Purkinje cell (primary cell): ENCODE results near the gene CFL1. TPM values are rescaled to one million over a fixed set of nuclear protein-coding genes. Genes with fewer than 3 reads are reported as not detected.

ENCODE experiments used
- polyA plus RNA-seq: library from polyadenylated mRNA; unstranded; fragments of >200 nt; fragmentation: Nextera tagmentation; gene quantifications from 2 replicates; pipeline ENCODE4 v1.2.1, GENCODE V29; 2014

The CFL1 gene
- 185 and 274 TPM in 2 replicates for polyA plus RNA-seq

GRCh38 chr11:65857853-65858680 is at the start of gene CFL1:
Gene CFL1 (minus strand): TSS chr11:65858180. CDS start chr11:65858099, 81 bp downstream.

DNA sequence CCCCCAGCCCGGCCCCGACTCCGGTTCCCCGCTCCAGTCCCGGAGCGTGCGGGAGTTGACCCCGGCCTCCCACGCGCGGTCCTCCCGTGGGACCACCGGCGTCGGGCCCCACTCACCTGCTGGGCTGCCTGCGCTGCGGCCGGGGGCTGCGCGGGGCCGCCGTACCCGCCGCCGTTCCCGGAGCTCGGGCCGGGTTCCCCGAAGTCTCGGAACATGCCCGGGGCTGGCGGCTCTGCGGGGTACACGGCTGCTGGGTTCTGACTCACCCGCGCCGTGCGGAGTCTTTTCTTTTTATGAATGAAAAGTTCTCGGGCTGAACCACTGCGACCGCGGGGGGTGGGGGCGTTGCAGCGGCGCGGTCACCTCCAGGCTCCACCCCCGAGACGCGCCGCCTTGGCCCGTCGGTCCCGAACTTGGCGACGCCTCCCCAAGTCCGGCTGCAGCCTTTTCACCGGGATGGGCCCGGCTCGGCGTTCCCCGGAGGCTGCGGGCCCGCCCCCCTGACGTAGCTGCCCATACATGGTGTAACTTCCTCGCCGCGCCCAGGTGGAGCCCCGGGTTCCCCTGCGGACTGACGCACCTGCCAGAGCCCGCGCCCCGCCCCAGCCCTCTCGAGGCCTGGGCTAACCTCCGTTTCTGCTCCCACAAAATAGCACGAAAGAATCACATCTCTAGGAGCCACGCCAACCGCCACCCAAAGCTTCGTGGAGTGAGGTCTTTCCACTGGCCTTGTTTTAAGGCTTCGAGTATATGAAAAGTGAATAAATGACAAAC is 42.3 kb upstream of the CFL1 start, which contains the start of gene FOSL1:
TSS of gene FOSL1 (minus strand) at position 264 of the 774 bp plus-strand sequence. CDS start at position 215, 49 bp downstream.

GRCh38 chr11:65890324-65891218 is 32.6 kb upstream of the CFL1 start, which contains the start of gene CCDC85B:
Gene CCDC85B (plus strand): TSS chr11:65890673. CDS start chr11:65890784, 111 bp downstream.

DNA sequence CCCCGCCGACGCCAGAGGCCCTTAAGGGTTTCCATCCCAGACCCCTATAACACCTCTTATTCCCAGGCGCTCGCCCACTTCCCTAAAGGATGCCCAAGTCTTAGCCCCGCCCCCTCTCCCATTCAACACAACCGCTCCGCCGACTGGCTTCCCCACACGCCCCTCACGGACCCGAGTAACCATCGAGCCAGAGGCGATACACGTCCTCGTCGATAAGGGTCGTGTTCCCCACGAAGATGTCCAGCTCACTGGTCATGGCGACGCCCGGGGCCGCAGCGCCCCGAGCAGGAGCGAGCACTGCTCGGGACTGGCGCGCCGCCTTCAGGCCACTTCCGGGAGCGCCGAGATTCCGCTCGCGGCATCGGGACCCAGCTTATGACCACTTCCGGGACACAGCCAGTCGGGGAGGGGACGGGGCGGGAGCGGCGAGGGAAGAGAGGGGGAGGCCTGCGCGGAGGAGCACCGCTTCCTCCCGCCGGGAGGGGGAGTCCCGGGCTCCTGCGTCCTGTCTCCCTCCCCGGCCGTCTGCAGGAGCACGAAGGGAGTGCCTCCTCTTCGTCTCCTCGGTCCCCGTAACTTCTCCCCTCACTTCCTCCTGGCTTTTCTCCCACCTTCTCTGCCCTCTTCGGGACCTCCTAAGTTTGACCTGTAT is 30.3 kb upstream of the CFL1 start, which contains the start of gene FIBP:
TSS of gene FIBP (minus strand) at position 309 of the 652 bp plus-strand sequence. CDS start at position 256, 53 bp downstream.

GRCh38 chr11:65879617-65880016 is 21.6 kb upstream of the CFL1 start, which contains the start of gene CTSW:
Gene CTSW (plus strand): TSS chr11:65879837. CDS start chr11:65879855, 18 bp downstream.

GRCh38 chr11:65872586-65873317 is 14.8 kb upstream of the CFL1 start, which contains the start of gene EFEMP2:
Gene EFEMP2 (minus strand): TSS chr11:65872800. CDS start chr11:65872354, 446 bp downstream.

DNA sequence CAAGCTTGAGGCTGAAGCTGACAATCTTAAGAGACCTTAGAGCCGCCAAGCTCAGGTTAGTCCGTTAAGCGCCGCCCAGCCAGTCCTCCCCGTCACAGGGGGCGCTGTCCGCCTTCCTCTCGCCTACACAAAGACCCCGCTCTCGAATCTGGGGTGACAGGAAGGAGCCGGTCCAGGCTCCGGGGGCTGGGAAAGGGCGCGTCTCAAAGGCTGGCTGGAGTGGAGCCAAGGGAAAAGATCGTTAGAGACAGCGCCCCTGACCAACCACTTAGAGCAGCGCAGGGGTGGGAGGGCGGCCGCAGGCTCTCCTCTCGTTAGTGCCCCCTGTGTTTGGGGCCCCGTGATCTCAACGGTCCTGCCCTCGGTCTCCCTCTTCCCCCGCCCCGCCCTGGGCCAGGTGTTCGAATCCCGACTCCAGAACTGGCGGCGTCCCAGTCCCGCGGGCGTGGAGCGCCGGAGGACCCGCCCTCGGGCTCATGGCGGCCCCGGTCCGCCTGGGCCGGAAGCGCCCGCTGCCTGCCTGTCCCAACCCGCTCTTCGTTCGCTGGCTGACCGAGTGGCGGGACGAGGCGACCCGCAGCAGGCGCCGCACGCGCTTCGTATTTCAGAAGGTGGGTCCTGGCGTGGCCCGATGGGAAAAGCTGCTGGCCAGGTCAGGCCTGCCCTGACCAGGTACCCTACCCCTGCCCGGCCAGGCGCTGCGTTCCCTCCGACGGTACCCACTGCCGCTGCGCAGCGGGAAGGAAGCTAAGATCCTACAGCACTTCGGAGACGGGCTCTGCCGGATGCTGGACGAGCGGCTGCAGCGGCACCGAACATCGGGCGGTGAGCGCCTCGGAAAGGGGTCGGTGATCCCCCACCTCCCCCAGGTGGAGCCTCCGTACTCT is 2.5 kb upstream of the CFL1 start, which contains the start of gene MUS81:
TSS of gene MUS81 (plus strand) at position 156 of the 887 bp plus-strand sequence. CDS start at position 477, 321 bp downstream.

GRCh38 chr11:65833297-65834030 is 24.5 kb downstream of the CFL1 start, which contains the start of gene SNX32:
Gene SNX32 (plus strand): TSS chr11:65833963. CDS start chr11:65834066, 103 bp downstream.

Other genes with a start within 250 kb of the CFL1 start
- gene MAP3K11, start 244.0 kb downstream of the CFL1 start, polyA plus RNA-seq: 0.78 and 1.7 TPM in 2 replicates
- 0.74 and 1.5 TPM in 2 replicates for gene PCNX3, start 242.4 kb downstream of the CFL1 start, polyA plus RNA-seq
- not detected in 2 replicates for gene SIPA1, start 220.1 kb downstream of the CFL1 start, polyA plus RNA-seq
- gene RELA, start 195.3 kb downstream of the CFL1 start, polyA plus RNA-seq: 2.3 and 3.0 TPM in 2 replicates
- gene KAT5, start 145.9 kb downstream of the CFL1 start, polyA plus RNA-seq: 2.4 and 7.8 TPM in 2 replicates
- gene RNASEH2C, start 137.4 kb downstream of the CFL1 start, polyA plus RNA-seq: 6.6 and 13.0 TPM in 2 replicates
- 0.08 and 0.35 TPM in 2 replicates for gene AP5B1, start 77.2 kb downstream of the CFL1 start, polyA plus RNA-seq
- gene OVOL1, start 71.1 kb downstream of the CFL1 start, polyA plus RNA-seq: not detected in 2 replicates
- 2.2 and 4.6 TPM in 2 replicates for gene SNX32, start 24.2 kb downstream of the CFL1 start, polyA plus RNA-seq
- gene MUS81, start 2.3 kb upstream of the CFL1 start, polyA plus RNA-seq: 9.5 and 11.2 TPM in 2 replicates
- 0.31 and 1.8 TPM in 2 replicates for gene EFEMP2, start 14.6 kb upstream of the CFL1 start, polyA plus RNA-seq
- not detected in 2 replicates for gene CTSW, start 21.7 kb upstream of the CFL1 start, polyA plus RNA-seq
- 37.0 and 67.8 TPM in 2 replicates for gene FIBP, start 30.3 kb upstream of the CFL1 start, polyA plus RNA-seq
- gene CCDC85B, start 32.5 kb upstream of the CFL1 start, polyA plus RNA-seq: 2.2 and 2.7 TPM in 2 replicates
- not detected in 2 replicates for gene FOSL1, start 42.2 kb upstream of the CFL1 start, polyA plus RNA-seq
- gene C11orf68, start 60.9 kb upstream of the CFL1 start, polyA plus RNA-seq: 12.4 and 15.2 TPM in 2 replicates
- 32.5 and 40.9 TPM in 2 replicates for gene DRAP1, start 61.2 kb upstream of the CFL1 start, polyA plus RNA-seq
- gene TSGA10IP, start 87.3 kb upstream of the CFL1 start, polyA plus RNA-seq: 0.73 TPM in 1 of 2 replicates, not detected in the other
- gene SART1, start 103.6 kb upstream of the CFL1 start, polyA plus RNA-seq: 22.8 and 46.8 TPM in 2 replicates
- gene EIF1AD, start 144.0 kb upstream of the CFL1 start, polyA plus RNA-seq: 30.9 and 38.3 TPM in 2 replicates
- 356 and 424 TPM in 2 replicates for gene BANF1, start 144.3 kb upstream of the CFL1 start, polyA plus RNA-seq
- gene CST6, start 153.8 kb upstream of the CFL1 start, polyA plus RNA-seq: not detected in 2 replicates
- 0.59 TPM in 1 of 2 replicates, not detected in the other for gene CATSPER1, start 168.3 kb upstream of the CFL1 start, polyA plus RNA-seq
- gene GAL3ST3, start 191.0 kb upstream of the CFL1 start, polyA plus RNA-seq: 8.7 and 19.5 TPM in 2 replicates
- 63.3 and 67.3 TPM in 2 replicates for gene SF3B2, start 194.2 kb upstream of the CFL1 start, polyA plus RNA-seq
- gene PACS1, start 212.1 kb upstream of the CFL1 start, polyA plus RNA-seq: 1.0 and 2.4 TPM in 2 replicates